Upper lobe of left lung (tissue), 6 donors: Measurements from ENCODE around the gene AQP2. TPM values are rescaled to one million over a fixed set of nuclear protein-coding genes. Genes with fewer than 3 reads are reported as not detected.

Experiments used
- ATAC-seq, 2 donors: fragments of 200-7000 bp; cut with Tn5 transposase; one replicate each; pipeline ENCODE4 v1.9.1; 2022; ENCODE audit warnings: mild to moderate bottlenecking in 2 of 2, moderate library complexity in 2 of 2; ENCODE audit not compliant: low FRiP score in 2 of 2
- DNase-seq, 2 donors: peaks; one replicate each; pipeline ENCODE4 v3.0.0-alpha.2; 2019 to 2020
- H3K27ac ChIP-seq, 4 donors: fragments of 200-600 bp; sonication (generic); one replicate each; pipeline ENCODE4 v1.5.1; 2016 to 2019
- H3K27me3 ChIP-seq, 4 donors: fragments of 200-600 bp; sonication (generic); one replicate each; pipeline ENCODE4 v1.5.1; 2017 to 2019
- H3K36me3 ChIP-seq, 4 donors: fragments of 200-600 bp; sonication (generic); one replicate each; pipeline ENCODE4 v1.5.1; 2016 to 2019
- H3K4me1 ChIP-seq, 4 donors: fragments of 200-600 bp; sonication (generic); one replicate each; pipeline ENCODE4 v1.5.1; 2018 to 2019
- H3K4me3 ChIP-seq, 4 donors: fragments of 200-600 bp; sonication (generic); one replicate each; pipeline ENCODE4 v1.5.1; 2017 to 2019; ENCODE audit warnings: mild to moderate bottlenecking in 2 of 4, moderate library complexity in 1 of 4
- H3K9me3 ChIP-seq, 4 donors: fragments of 200-600 bp; sonication (generic); one replicate each; pipeline ENCODE4 v1.5.1; 2018 to 2019
- CTCF ChIP-seq, 6 experiments: fragments of 450-650 bp in 4 of 6; fragments of 200-600 bp in 2 of 6; sonication (generic) in 2 of 6; IDR thresholded peaks; one replicate each; pipeline ENCODE4 v1.5.1; 2016 to 2019; ENCODE audit warnings: antibody characterized with exemption in 6 of 6
- EP300 ChIP-seq, 4 donors: sonication (generic); formaldehyde crosslinking; IDR thresholded peaks; one replicate each; pipeline ENCODE4 v1.5.1; 2017; ENCODE audit warnings: antibody characterized with exemption in 4 of 4, control low read depth in 2 of 4
- POLR2A ChIP-seq, 4 donors: fragments of 450-650 bp; IDR thresholded peaks; one replicate each; pipeline ENCODE4 v1.5.1; 2016 to 2017; ENCODE audit warnings: antibody characterized with exemption in 4 of 4, mild to moderate bottlenecking in 2 of 4
- POLR2AphosphoS5 ChIP-seq, 2 donors: sonication (generic); formaldehyde crosslinking; IDR thresholded peaks; one replicate each; pipeline ENCODE4 v1.5.1; 2017; ENCODE audit warnings: antibody characterized with exemption in 2 of 2
- WGBS, 2 donors: methylation state at CpG; one replicate each; pipeline ENCODE4 v1.1.5; 2017 to 2018; 5-methylcytosine and 5-hydroxymethylcytosine counted together
- total RNA-seq, 6 donors: library from RNA; depleted of rRNA in 4 of 6; stranded (reverse); fragments of >200 nt in 4 of 6; gene quantifications; one replicate each; pipeline versions ENCODE4 v1.1.0 to v1.2.1, GENCODE V29; 2016 to 2021
- donor health status: DM: no; HTN: no; CAD: no; lungs with moderate emphysema.
- donor health status: DM: no; HTN: yes; CAD: no; lungs with severe emphysema.

AQP2 gene
- total RNA-seq, 6 donors from 2014 or later, result 0.15 TPM; not detected in 5

GRCh38 chr12:49922349-49923034 lies 28.0 kb upstream of the AQP2 start:
- no peak for TF ChIP-seq POLR2A (IDR thresholded peaks at IDR 0.05)
- no peak for TF ChIP-seq CTCF (IDR thresholded peaks at IDR 0.05)
- TF ChIP-seq POLR2AphosphoS5 (IDR thresholded peaks at IDR 0.05), result no peak
- Histone ChIP-seq H3K27ac (no peak overlapping the region), H3K4me1 (peaks cover 0 to 11% (median 4%) of the 10 kb centered on the region in 4 donors), H3K4me3 (no peak overlapping the region), H3K36me3 (no peaks in the 10 kb centered on the region), H3K9me3 (no peaks in the 10 kb centered on the region), H3K27me3 (no peaks in the 10 kb centered on the region)
- no peak for DNase-seq
- no peak for ATAC-seq
- WGBS, 2 donors, result 68 to 74% methylated on average over 11 to 12 of the region's 12 CpGs

- WGBS, 2 donors, result 84 to 89% methylated on average over 7 of the region's 7 CpGs
- no peak overlapping the region for H3K27ac ChIP-seq
- ATAC-seq (no peak), DNase-seq (peak in 1 of 2 donors; percentile 7)
- H3K36me3 ChIP-seq, result no peaks in the 10 kb centered on the region
- no peaks in the 10 kb centered on the region for H3K27me3 ChIP-seq
- H3K4me1 ChIP-seq, result peaks cover 0 to 11% (median 4%) of the 10 kb centered on the region in 4 donors
- TF ChIP-seq CTCF (IDR thresholded peaks at IDR 0.05) (no peak), POLR2A (IDR thresholded peaks at IDR 0.05) (no peak), POLR2AphosphoS5 (IDR thresholded peaks at IDR 0.05) (no peak), EP300 (IDR thresholded peaks at IDR 0.05) (no peak)
- H3K9me3 ChIP-seq, result no peaks in the 10 kb centered on the region
- H3K4me3 ChIP-seq, result no peak overlapping the region
Observed at GRCh38 chr12:49923035-49923644, 27.4 kb upstream of the AQP2 start.

GRCh38 chr12:49923880-49924556 lies 26.5 kb upstream of the AQP2 start:
- H3K4me3 ChIP-seq, result no peak overlapping the region
- 87 to 89% methylated on average over 15 of the region's 15 CpGs for WGBS, 2 donors
- no peaks in the 10 kb centered on the region for H3K27me3 ChIP-seq
- H3K36me3 ChIP-seq, result no peaks in the 10 kb centered on the region
- H3K27ac ChIP-seq, result no peak overlapping the region
- peaks cover 0 to 11% (median 4%) of the 10 kb centered on the region in 4 donors for H3K4me1 ChIP-seq
- TF ChIP-seq CTCF (IDR thresholded peaks at IDR 0.05) (no peak), POLR2A (IDR thresholded peaks at IDR 0.05) (no peak)
- no peak for ATAC-seq
- DNase-seq, result peak in 1 of 2 donors; percentile 15
- H3K9me3 ChIP-seq, result no peaks in the 10 kb centered on the region

- no peaks in the 10 kb centered on the region for H3K9me3 ChIP-seq
- no peaks in the 10 kb centered on the region for H3K36me3 ChIP-seq
- WGBS, 2 donors, result 92 to 96% methylated on average over 7 of the region's 7 CpGs
- no peak overlapping the region for H3K4me3 ChIP-seq
- TF ChIP-seq EP300 (IDR thresholded peaks at IDR 0.05), result no peak
- TF ChIP-seq POLR2A (IDR thresholded peaks at IDR 0.05), result no peak
- TF ChIP-seq POLR2AphosphoS5 (IDR thresholded peaks at IDR 0.05), result no peak
- no peak for TF ChIP-seq CTCF (IDR thresholded peaks at IDR 0.05)
- ATAC-seq, result no peak
- H3K27me3 ChIP-seq, result no peaks in the 10 kb centered on the region
- H3K27ac ChIP-seq, result no peak overlapping the region
- H3K4me1 ChIP-seq, result peaks cover 0 to 10% (median 4%) of the 10 kb centered on the region in 4 donors
- DNase-seq, result no peak
Observed at GRCh38 chr12:49924628-49925246, 25.8 kb upstream of the AQP2 start.
